Brain microvascular endothelial cell (primary cell): ENCODE data around the gene QRICH2.

Experiments used
- DNase-seq: peaks from one replicate; pipeline ENCODE4 v3.0.0-alpha.2; 2020
- H3K27ac ChIP-seq: fragments of 250-450 bp; sonication (Bioruptor Pico); 2 replicates; pipeline ENCODE4 v1.5.1; 2020; ENCODE audit warnings: mild to moderate bottlenecking, moderate library complexity
- H3K27me3 ChIP-seq: fragments of 250-450 bp; sonication (Bioruptor Pico); replicated peaks from 2 replicates; pipeline ENCODE4 v1.5.1; 2020; ENCODE audit warnings: mild to moderate bottlenecking
- H3K36me3 ChIP-seq: fragments of 250-450 bp; sonication (Bioruptor Pico); replicated peaks from 2 replicates; pipeline ENCODE4 v1.5.1; 2020; ENCODE audit warnings: mild to moderate bottlenecking
- H3K4me3 ChIP-seq: 2 replicates; pipeline ENCODE4 v1.5.1; 2011; ENCODE audit warnings: low read depth, mild to moderate bottlenecking, control low read depth, low read length, moderate library complexity
- in situ Hi-C: cut with HindIII; loops from 2 replicates; pipeline ENCODE4 v1.10.0; 2017; ENCODE audit warnings: low sequenced_read_pairs, low pct_ligation_motif_present
- TF ChIP-seq, protein P1 (sequence below): IDR thresholded peaks from 2 replicates; pipeline ENCODE4 v1.5.1; 2011; ENCODE audit warnings: low read depth, mild to moderate bottlenecking, moderate library complexity, low read length, control low read depth, inconsistent platforms; ENCODE audit errors: missing control alignments

Gene QRICH2

DNA sequence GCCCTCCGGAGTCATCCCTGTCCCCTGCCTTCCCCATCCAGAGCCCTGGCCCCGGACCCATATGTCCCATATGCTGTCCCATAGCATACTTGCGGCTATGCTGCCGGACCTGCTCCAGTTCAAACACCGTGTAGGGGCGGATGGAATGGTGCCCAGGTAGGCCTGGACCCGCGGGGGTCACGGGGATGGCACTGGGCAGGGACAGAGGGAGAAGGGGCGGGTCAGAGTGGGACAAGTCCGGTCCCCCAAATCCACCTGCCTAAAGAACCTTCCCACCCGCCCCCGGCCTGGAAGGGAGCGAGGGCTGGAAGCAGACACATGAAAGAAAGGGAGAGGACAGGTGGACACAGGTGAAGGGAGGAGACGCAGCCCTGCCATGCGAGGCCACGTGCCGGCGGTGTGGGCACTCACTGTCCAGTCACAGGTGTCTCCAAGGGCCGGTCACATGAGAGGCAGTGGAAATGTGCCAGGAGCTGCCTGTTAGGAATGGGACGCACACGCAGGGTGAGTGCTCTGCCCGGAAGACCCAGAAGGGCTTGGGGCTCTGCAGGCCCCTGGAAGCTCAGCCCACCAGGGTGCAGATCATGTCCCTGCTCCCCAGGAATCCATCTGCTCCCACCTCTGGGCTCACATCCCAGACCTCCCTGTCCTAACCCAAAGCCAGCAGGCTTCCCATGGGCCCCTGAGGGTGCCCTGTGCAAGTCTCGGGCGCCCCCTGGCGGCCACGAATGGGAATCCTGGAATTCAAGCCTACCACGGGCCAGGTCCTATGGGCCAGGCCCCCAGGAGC is 28.9 kb downstream of the QRICH2 start:
- Histone ChIP-seq H3K27ac (no peak overlapping the region), H3K27me3 (no peaks in the 10 kb centered on the region), H3K36me3 (no peaks in the 10 kb centered on the region), H3K4me3 (no peak overlapping the region)
- in situ Hi-C loops = no loop called here
- DNase-seq = peak; percentile 69
- TF ChIP-seq, protein P1, sequence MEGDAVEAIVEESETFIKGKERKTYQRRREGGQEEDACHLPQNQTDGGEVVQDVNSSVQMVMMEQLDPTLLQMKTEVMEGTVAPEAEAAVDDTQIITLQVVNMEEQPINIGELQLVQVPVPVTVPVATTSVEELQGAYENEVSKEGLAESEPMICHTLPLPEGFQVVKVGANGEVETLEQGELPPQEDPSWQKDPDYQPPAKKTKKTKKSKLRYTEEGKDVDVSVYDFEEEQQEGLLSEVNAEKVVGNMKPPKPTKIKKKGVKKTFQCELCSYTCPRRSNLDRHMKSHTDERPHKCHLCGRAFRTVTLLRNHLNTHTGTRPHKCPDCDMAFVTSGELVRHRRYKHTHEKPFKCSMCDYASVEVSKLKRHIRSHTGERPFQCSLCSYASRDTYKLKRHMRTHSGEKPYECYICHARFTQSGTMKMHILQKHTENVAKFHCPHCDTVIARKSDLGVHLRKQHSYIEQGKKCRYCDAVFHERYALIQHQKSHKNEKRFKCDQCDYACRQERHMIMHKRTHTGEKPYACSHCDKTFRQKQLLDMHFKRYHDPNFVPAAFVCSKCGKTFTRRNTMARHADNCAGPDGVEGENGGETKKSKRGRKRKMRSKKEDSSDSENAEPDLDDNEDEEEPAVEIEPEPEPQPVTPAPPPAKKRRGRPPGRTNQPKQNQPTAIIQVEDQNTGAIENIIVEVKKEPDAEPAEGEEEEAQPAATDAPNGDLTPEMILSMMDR = peak; percentile 97

DNA sequence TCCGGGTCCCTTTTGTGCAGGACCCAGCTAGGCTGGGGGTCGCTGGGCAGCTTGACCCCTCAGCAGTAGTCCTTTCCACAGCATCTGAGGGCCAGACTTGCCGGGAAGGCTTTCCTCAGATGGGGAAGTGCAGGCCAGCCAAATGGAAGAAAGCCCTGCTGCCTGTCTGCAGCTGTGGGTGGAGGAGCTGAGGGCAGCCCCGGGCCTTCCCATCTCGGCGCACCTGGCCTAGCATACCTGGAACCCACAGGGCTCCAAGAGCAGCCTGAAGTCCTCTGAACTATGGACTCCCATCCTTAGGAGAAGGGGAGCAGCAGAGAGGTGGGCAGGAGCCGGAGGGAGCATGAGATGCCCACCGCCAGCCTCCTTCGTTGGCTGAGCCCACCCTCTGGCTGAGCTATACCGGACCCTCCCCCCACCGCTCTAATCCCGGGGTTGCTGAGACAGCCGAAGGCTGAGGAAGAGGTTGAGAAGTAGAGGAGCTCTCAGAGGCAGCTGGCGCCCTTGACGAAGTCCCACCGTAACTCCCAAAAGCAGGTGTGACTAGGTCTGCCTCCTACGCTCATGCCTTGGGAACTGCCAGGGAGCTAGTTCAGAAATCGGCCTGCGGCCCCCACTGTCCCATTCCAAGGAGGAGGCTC is 29.7 kb downstream of the QRICH2 start:
- in situ Hi-C loops = no loop called here
- Histone ChIP-seq H3K27me3 (no peaks in the 10 kb centered on the region), H3K4me3 (no peak overlapping the region), H3K36me3 (no peaks in the 10 kb centered on the region), H3K27ac (no peak overlapping the region)
- DNase-seq = no peak
- TF ChIP-seq, protein P1 = no peak

DNA sequence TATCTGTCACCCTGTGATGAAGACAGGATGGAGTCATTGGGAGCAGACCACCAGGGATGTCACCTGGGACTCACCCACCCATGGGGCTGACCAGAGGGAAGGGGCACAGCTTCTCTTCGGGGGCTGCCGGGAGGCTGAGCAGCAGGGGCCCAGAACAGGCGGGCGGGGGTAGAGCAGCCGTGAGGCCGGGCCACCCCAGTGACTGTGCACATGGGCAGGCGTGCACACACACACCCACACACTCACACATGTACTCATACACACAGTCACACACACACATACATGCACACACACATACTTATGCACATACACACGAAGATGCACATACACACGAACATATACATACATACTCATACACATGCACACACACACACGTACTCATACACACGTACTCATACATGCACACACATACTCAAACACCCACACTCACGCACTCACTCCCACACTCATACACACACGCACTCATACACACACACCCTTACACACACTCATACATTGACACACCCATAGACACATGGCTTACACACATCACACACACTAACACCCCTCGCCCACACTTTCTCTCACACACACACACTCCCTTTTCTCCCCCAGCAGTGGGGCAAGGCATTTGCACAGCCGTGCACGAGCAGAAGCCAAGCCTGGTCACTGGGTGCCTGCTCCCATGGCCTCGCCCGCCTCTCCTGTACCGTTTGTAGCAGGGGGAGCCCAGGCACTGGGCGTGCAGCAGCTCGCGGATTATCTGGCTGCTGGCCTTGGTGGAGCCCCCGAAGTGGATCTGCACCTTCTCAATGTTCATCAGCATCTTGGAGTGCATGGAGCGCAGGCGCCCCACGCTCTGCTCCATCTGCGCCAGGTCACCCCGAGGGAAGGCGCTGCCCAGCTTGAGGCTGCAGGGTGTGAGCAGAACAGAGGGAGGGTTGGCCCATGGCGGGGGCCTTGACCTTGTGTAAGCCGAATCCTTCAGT is 30.5 kb downstream of the QRICH2 start:
- no peak for DNase-seq
- in situ Hi-C loops = no loop called here
- TF ChIP-seq, protein P1 = no peak
- Histone ChIP-seq H3K36me3 (no peaks in the 10 kb centered on the region), H3K27ac (no peak overlapping the region), H3K27me3 (no peaks in the 10 kb centered on the region), H3K4me3 (no peak overlapping the region)

- TF ChIP-seq, protein P1 = no peak
- H3K36me3 ChIP-seq = no peaks in the 10 kb centered on the region
- H3K4me3 ChIP-seq = no peak overlapping the region
- DNase-seq = no peak
- no peak overlapping the region for H3K27ac ChIP-seq
- in situ Hi-C loops = no loop called here
- H3K27me3 ChIP-seq = no peaks in the 10 kb centered on the region
Measured at GRCh38 chr17:76276461-76277299, 31.4 kb downstream of the QRICH2 start.

GRCh38 chr17:76276069-76276431 is 32.0 kb downstream of the QRICH2 start:
- in situ Hi-C loops = no loop called here
- TF ChIP-seq, protein P1 = no peak
- no peaks in the 10 kb centered on the region for H3K36me3 ChIP-seq
- H3K27me3 ChIP-seq = no peaks in the 10 kb centered on the region
- H3K4me3 ChIP-seq = no peak overlapping the region
- H3K27ac ChIP-seq = no peak overlapping the region
- no peak for DNase-seq
